GM12878 (cell line): ENCODE results near the gene CCDC3. TPM values are rescaled to one million over a fixed set of nuclear protein-coding genes. Genes with fewer than 3 reads are reported as not detected.

Experiments used
- ATAC-seq: fragments of 200-7000 bp; cut with Tn5 transposase; 3 replicates; pipeline ENCODE4 v1.9.1; 2020; ENCODE audit warnings: mild to moderate bottlenecking, moderate library complexity
- BruUV-seq: library from RNA; stranded (reverse); fragments of 400-500 nt; replicated peaks from 2 replicates; lab custom pipeline; 2021; lab: Mats Ljungman, UMichigan
- CTCF ChIA-PET: fragments of 300-600 bp; sonication (Branson Sonifier 250); formaldehyde crosslinking; extraction: SDS; loops from one replicate; lab custom pipeline; 2021; ENCODE audit warnings: inconsistent platforms; lab: Yijun Ruan, JAX
- POLR2A ChIA-PET: fragments of 350-600 bp; formaldehyde crosslinking; extraction: SDS; loops from one replicate; lab custom pipeline; 2021; ENCODE audit warnings: inconsistent platforms; lab: Charles Lee
- RAD21 ChIA-PET: fragments of 300-600 bp; sonication (Branson Sonifier 250); formaldehyde crosslinking; loops from one replicate; lab custom pipeline; 2023; ENCODE audit warnings: antibody characterized with exemption; ENCODE audit not compliant: unreplicated experiment; lab: Charles Lee
- SMC1A ChIA-PET: fragments of 300-600 bp; sonication (Branson Sonifier 250); formaldehyde crosslinking; loops from one replicate; lab custom pipeline; 2023; ENCODE audit not compliant: unreplicated experiment, uncharacterized antibody; lab: Charles Lee
- DNase-seq: peaks from one replicate; pipeline ENCODE4 v3.0.0-alpha.2; 2011; ENCODE audit warnings: low read depth, low spot score
- FAIRE-seq: peaks from 3 replicates; lab custom pipeline; 2011; peaks lifted over from hg19 to GRCh38; lab: Jason Lieb, UNC
- H2AFZ ChIP-seq: 2 replicates; pipeline ENCODE4 v1.6.0; 2011; ENCODE audit warnings: low read depth, low read length, control low read depth; ENCODE audit not compliant: control insufficient read depth
- H3K27ac ChIP-seq: 2 replicates; pipeline ENCODE4 v1.5.1; 2011; ENCODE audit warnings: control low read depth; ENCODE audit not compliant: control insufficient read depth, insufficient read depth
- H3K27me3 ChIP-seq, 2 experiments: replicated peaks in 1 of 2; 2 replicates each; pipeline versions ENCODE4 v1.6.0 to v1.6.1; 2011; ENCODE audit warnings: low read length in 1 of 2; ENCODE audit not compliant: control insufficient read depth in 2 of 2, insufficient read depth in 2 of 2
- H3K36me3 ChIP-seq, 2 experiments: 2 replicates each; pipeline ENCODE4 v1.5.1; 2011; ENCODE audit warnings: low read length in 1 of 2; ENCODE audit not compliant: control insufficient read depth in 2 of 2, insufficient read depth in 2 of 2
- H3K4me1 ChIP-seq: 2 replicates; pipeline ENCODE4 v1.6.1; 2011; ENCODE audit warnings: mild to moderate bottlenecking, low read length, moderate library complexity, mixed read lengths; ENCODE audit not compliant: control insufficient read depth, insufficient read depth
- H3K4me2 ChIP-seq: 2 replicates; pipeline ENCODE4 v1.6.0; 2011; ENCODE audit warnings: control low read depth; ENCODE audit not compliant: control insufficient read depth, insufficient read depth
- H3K4me3 ChIP-seq: fragments of 200-600 bp; sonication (generic); 2 replicates; pipeline ENCODE4 v1.5.1; 2016
- H3K79me2 ChIP-seq: 2 replicates; pipeline ENCODE4 v1.6.0; 2011; ENCODE audit warnings: low read length; ENCODE audit not compliant: control insufficient read depth, insufficient read depth
- H3K9ac ChIP-seq: 2 replicates; pipeline ENCODE4 v1.8.0; 2011; ENCODE audit warnings: low read length, control low read depth, mixed read lengths; ENCODE audit not compliant: control insufficient read depth, insufficient read depth
- H3K9me3 ChIP-seq: replicated peaks from 3 replicates; pipeline ENCODE4 v1.5.1; 2011; ENCODE audit warnings: mild to moderate bottlenecking, low read length; ENCODE audit not compliant: control insufficient read depth, insufficient read depth
- H4K20me1 ChIP-seq: 2 replicates; pipeline ENCODE4 v1.6.0; 2011; ENCODE audit not compliant: control insufficient read depth, insufficient read depth
- DPF2 ChIP-seq: fragments of 450-650 bp; IDR thresholded peaks from 2 replicates; pipeline ENCODE4 v1.6.1; 2017; ENCODE audit warnings: mild to moderate bottlenecking
- HCFC1 ChIP-seq: fragments of 150-350 bp; IDR thresholded peaks from 2 replicates; pipeline ENCODE4 v1.6.1; 2014; ENCODE audit warnings: low read length
- IKZF1 ChIP-seq: fragments of 450-650 bp; conservative IDR thresholded peaks from 2 replicates; pipeline ENCODE4 v1.6.1; 2017; ENCODE audit warnings: antibody characterized with exemption, mild to moderate bottlenecking
- NBN ChIP-seq: fragments of 450-650 bp; IDR thresholded peaks from 2 replicates; pipeline ENCODE4 v1.6.1; 2016
- TCF3 ChIP-seq: IDR thresholded peaks from 2 replicates; pipeline ENCODE4 v1.6.1; 2012; ENCODE audit warnings: low read depth, mild to moderate bottlenecking, low read length, borderline replicate concordance; ENCODE audit not compliant: insufficient read depth
- ZNF217 ChIP-seq: fragments of 450-650 bp; IDR thresholded peaks from 2 replicates; pipeline ENCODE4 v1.6.1; 2017; ENCODE audit warnings: antibody characterized with exemption, mild to moderate bottlenecking
- WGBS: methylation state at CpG from one replicate; pipeline ENCODE4 v1.1.6; 2016; ENCODE audit warnings: low lambda C conversion rate; ENCODE audit not compliant: insufficient replicate concordance, insufficient coverage; ENCODE audit errors: missing lambda C conversion rate; 5-methylcytosine and 5-hydroxymethylcytosine counted together
- in situ Hi-C: fragments of 300-500 bp; cut with MboI; formaldehyde crosslinking; loops from 9 replicates; pipeline ENCODE4 v1.14.3; 2018; ENCODE audit warnings: mixed read lengths
- intact Hi-C: fragments of 100-400 bp; cut with micrococcal nuclease; formaldehyde crosslinking; loops from one replicate; pipeline ENCODE4 v1.14.2; 2022; ENCODE audit not compliant: unreplicated experiment
- polyA plus RNA-seq, 11 experiments: library from polyadenylated mRNA; depleted of rRNA in 4 of 11; unstranded in 6 of 11; stranded (reverse) in 5 of 11; fragments of >200 nt; fragmentation: Nextera tagmentation in 4 of 11; fragmentation: Illumina TruSeq in 1 of 11; extraction: Ambion mirVana in 4 of 11; extraction: Trizol in 1 of 11; gene quantifications; 1 replicate in 1 of 11; 2 replicates in 10 of 11; pipeline versions ENCODE4 v1.2.1 to v1.2.3, GENCODE V29; 2011 to 2016; ENCODE audit warnings: inconsistent platforms in 2 of 11, missing spikeins in 2 of 11, low read depth in 1 of 11
- total RNA-seq, 4 experiments: library from RNA; depleted of rRNA in 3 of 4; stranded (reverse); fragments of >200 nt in 3 of 4; fragmentation: Illumina TruSeq in 1 of 4; extraction: Trizol in 1 of 4; gene quantifications; 2 replicates each; pipeline versions ENCODE4 v1.2.1 to v1.2.3, GENCODE V29; 2013 to 2021
- TF ChIP-seq, protein P1 (sequence below), 3 experiments: IDR thresholded peaks in 2 of 3; conservative IDR thresholded peaks in 1 of 3; 2 replicates each; pipeline ENCODE4 v1.5.1; 2011; ENCODE audit warnings: low read depth in 3 of 3, low read length in 3 of 3, mild to moderate bottlenecking in 3 of 3, control low read depth in 2 of 3, moderate library complexity in 2 of 3, inconsistent platforms in 1 of 3, mixed read lengths in 1 of 3; ENCODE audit not compliant: control insufficient read depth in 2 of 3, insufficient read depth in 1 of 3; ENCODE audit errors: extremely low read depth in 1 of 3
- TF ChIP-seq, protein P2 (sequence below): fragments of 450-650 bp; formaldehyde crosslinking; IDR thresholded peaks from 2 replicates; pipeline ENCODE4 v1.4.0; 2022; ENCODE audit warnings: mild to moderate bottlenecking, moderate library complexity
- TF ChIP-seq, protein P3 (sequence below): fragments of 450-650 bp; IDR thresholded peaks from 2 replicates; pipeline ENCODE4 v1.6.1; 2017; ENCODE audit warnings: borderline replicate concordance
- TF ChIP-seq, protein P4 (sequence below): fragments of 450-650 bp; IDR thresholded peaks from 2 replicates; pipeline ENCODE4 v1.6.1; 2017; ENCODE audit warnings: mild to moderate bottlenecking, moderate library complexity

CCDC3 gene
- total and polyA plus RNA-seq, 10 of the 15 experiments (the other 5 are each of a cell fraction or from before 2014, with no cell fraction given), result 0.08 TPM; not detected in 9

DNA sequence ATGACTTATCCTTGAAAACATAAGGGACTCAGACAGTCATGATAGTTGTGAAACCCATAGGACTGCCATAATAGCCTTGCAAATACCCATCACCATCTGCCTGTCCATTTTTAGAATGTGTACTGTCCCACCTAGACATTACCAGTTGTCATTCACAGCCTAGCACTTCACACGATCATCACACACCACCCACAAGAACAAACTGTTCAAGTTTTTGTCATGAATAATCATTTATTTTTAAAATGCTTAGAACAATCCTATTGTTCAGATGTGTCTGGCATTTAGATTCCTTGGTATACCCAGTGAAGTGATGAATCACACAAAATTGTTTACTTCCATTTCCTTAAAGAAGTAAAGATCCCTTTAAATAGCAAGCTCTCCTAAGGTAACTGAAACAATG lies 46.6 kb downstream of the CCDC3 start:
- ATAC-seq (no peak), DNase-seq (no peak), FAIRE-seq (no peak)
- Histone ChIP-seq H2AFZ (no peak overlapping the region), H3K9me3 (peaks cover 1% of the 10 kb centered on the region; the same call in 1 of the 3 replicates), H3K36me3 (no peaks in the 10 kb centered on the region), H3K27me3 (no peaks in the 10 kb centered on the region), H3K4me2 (no peak overlapping the region), H4K20me1 (no peaks in the 10 kb centered on the region), H3K27ac (no peak overlapping the region), H3K4me3 (no peak overlapping the region), H3K79me2 (no peaks in the 10 kb centered on the region), H3K9ac (no peak overlapping the region), H3K4me1 (no peaks in the 10 kb centered on the region)
- POLR2A ChIA-PET, result no interaction called here
- CTCF ChIA-PET, result interaction anchor here (0.6 kb wide), 1 partner anchor 71 kb away, joined by 3 read pairs; no protein-coding TSS in a partner anchor
- WGBS, result 0% methylated on average over 1 of the region's 1 CpG
- intact Hi-C loops, result no loop called here
- SMC1A ChIA-PET, result no interaction called here
- RAD21 ChIA-PET, result no interaction called here
- in situ Hi-C loops, result no loop called here
- BruUV-seq, result no TSS peak
- TF ChIP-seq, protein P1, sequence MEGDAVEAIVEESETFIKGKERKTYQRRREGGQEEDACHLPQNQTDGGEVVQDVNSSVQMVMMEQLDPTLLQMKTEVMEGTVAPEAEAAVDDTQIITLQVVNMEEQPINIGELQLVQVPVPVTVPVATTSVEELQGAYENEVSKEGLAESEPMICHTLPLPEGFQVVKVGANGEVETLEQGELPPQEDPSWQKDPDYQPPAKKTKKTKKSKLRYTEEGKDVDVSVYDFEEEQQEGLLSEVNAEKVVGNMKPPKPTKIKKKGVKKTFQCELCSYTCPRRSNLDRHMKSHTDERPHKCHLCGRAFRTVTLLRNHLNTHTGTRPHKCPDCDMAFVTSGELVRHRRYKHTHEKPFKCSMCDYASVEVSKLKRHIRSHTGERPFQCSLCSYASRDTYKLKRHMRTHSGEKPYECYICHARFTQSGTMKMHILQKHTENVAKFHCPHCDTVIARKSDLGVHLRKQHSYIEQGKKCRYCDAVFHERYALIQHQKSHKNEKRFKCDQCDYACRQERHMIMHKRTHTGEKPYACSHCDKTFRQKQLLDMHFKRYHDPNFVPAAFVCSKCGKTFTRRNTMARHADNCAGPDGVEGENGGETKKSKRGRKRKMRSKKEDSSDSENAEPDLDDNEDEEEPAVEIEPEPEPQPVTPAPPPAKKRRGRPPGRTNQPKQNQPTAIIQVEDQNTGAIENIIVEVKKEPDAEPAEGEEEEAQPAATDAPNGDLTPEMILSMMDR (IDR thresholded peaks at IDR 0.05 in 2 of 3, conservative IDR thresholded peaks at IDR 0.05 in 1 of 3; ENCODE audit: control insufficient read depth in 2 of 3, extremely low read depth in 1 of 3, insufficient read depth in 1 of 3, low read depth in 3 of 3, low read length in 3 of 3), result no peak
- TF ChIP-seq, protein P2, sequence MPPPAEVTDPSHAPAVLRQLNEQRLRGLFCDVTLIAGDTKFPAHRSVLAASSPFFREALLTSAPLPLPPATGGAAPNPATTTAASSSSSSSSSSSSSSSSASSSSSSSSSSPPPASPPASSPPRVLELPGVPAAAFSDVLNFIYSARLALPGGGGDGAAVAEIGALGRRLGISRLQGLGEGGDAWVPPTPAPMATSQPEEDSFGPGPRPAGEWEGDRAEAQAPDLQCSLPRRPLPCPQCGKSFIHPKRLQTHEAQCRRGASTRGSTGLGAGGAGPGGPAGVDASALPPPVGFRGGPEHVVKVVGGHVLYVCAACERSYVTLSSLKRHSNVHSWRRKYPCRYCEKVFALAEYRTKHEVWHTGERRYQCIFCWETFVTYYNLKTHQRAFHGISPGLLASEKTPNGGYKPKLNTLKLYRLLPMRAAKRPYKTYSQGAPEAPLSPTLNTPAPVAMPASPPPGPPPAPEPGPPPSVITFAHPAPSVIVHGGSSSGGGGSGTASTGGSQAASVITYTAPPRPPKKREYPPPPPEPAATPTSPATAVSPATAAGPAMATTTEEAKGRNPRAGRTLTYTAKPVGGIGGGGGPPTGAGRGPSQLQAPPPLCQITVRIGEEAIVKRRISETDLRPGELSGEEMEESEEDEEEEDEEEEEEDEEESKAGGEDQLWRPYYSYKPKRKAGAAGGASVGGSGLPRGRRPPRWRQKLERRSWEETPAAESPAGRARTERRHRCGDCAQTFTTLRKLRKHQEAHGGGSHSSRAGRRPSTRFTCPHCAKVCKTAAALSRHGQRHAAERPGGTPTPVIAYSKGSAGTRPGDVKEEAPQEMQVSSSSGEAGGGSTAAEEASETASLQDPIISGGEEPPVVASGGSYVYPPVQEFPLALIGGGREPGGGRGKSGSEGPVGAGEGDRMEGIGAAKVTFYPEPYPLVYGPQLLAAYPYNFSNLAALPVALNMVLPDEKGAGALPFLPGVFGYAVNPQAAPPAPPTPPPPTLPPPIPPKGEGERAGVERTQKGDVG (CRISPR knock-in tag), result no peak
- TF ChIP-seq, protein P3, sequence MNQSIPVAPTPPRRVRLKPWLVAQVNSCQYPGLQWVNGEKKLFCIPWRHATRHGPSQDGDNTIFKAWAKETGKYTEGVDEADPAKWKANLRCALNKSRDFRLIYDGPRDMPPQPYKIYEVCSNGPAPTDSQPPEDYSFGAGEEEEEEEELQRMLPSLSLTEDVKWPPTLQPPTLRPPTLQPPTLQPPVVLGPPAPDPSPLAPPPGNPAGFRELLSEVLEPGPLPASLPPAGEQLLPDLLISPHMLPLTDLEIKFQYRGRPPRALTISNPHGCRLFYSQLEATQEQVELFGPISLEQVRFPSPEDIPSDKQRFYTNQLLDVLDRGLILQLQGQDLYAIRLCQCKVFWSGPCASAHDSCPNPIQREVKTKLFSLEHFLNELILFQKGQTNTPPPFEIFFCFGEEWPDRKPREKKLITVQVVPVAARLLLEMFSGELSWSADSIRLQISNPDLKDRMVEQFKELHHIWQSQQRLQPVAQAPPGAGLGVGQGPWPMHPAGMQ, result no peak
- TF ChIP-seq, protein P4, sequence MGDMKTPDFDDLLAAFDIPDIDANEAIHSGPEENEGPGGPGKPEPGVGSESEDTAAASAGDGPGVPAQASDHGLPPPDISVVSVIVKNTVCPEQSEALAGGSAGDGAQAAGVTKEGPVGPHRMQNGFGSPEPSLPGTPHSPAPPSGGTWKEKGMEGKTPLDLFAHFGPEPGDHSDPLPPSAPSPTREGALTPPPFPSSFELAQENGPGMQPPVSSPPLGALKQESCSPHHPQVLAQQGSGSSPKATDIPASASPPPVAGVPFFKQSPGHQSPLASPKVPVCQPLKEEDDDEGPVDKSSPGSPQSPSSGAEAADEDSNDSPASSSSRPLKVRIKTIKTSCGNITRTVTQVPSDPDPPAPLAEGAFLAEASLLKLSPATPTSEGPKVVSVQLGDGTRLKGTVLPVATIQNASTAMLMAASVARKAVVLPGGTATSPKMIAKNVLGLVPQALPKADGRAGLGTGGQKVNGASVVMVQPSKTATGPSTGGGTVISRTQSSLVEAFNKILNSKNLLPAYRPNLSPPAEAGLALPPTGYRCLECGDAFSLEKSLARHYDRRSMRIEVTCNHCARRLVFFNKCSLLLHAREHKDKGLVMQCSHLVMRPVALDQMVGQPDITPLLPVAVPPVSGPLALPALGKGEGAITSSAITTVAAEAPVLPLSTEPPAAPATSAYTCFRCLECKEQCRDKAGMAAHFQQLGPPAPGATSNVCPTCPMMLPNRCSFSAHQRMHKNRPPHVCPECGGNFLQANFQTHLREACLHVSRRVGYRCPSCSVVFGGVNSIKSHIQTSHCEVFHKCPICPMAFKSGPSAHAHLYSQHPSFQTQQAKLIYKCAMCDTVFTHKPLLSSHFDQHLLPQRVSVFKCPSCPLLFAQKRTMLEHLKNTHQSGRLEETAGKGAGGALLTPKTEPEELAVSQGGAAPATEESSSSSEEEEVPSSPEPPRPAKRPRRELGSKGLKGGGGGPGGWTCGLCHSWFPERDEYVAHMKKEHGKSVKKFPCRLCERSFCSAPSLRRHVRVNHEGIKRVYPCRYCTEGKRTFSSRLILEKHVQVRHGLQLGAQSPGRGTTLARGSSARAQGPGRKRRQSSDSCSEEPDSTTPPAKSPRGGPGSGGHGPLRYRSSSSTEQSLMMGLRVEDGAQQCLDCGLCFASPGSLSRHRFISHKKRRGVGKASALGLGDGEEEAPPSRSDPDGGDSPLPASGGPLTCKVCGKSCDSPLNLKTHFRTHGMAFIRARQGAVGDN, result no peak
- TF ChIP-seq TCF3 (no peak), HCFC1 (no peak), NBN (no peak), DPF2 (no peak), IKZF1 (no peak), ZNF217 (no peak)
